Measurements from ENCODE around the gene WHRN.

The WHRN gene

DNA sequence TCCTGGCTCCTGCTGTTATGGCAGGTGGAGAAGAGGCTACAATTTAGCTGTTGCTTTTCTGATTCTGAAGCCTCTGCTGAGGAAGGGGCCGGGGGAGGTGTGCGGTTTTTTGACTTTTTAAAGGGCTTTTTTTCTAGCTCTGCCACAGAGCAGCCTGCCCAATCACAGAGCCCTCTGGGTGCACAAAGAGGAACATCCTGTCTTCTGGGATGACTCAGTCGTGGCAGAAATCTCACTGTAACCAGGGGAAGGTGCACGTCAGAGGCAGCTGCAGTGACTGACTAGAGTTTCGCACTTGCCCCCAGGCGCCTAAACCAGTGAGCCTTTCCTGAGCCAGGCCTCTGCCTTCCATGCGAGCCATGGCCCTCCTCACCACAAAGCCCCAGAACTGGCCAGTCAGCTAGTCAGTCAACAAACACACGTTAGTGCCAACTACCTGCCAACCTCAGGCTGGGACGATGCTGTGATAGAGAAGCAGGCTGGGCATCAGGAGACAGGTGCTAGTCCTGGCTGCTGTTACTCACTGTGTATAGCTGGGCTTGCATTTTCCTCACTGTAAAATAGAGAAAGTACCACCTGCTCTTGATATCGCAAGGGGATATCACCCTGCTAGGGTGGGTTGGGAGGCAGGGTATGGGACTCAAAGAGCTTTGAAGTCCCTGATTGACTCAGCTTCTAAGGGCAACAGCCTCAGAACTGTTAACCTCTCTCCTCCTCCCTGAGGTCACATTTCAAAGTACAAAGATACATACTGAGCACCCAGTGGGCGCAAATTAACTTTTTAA is 119.7 kb downstream of the WHRN start:
- WGBS, 2 experiments = 60 to 72% methylated on average over 10 to 11 of the region's 11 CpGs
- Histone ChIP-seq H3K27me3 (ENCODE audit: control insufficient read depth, insufficient read depth, low read length, poor library complexity, severe bottlenecking) (no peaks in the 10 kb centered on the region), H3K4me3 (ENCODE audit: insufficient read depth, low read depth, low read length) (no peak overlapping the region), H3K36me3 (ENCODE audit: control insufficient read depth, insufficient read depth, low read length) (no peaks in the 10 kb centered on the region), H3K4me1 (ENCODE audit: control insufficient read depth, insufficient read depth, low read length) (peaks cover 51% of the 10 kb centered on the region), H3K27ac (ENCODE audit: insufficient read depth, low read depth, low read length, poor library complexity, severe bottlenecking) (no peak overlapping the region), H3K9me3 (ENCODE audit: control insufficient read depth, low read length) (no peaks in the 10 kb centered on the region)

GRCh38 chr9:114384836-114385396 is 120.4 kb downstream of the WHRN start:
- Histone ChIP-seq H3K27ac (ENCODE audit: insufficient read depth, low read depth, low read length, poor library complexity, severe bottlenecking) (no peak overlapping the region), H3K4me3 (ENCODE audit: insufficient read depth, low read depth, low read length) (no peak overlapping the region), H3K9me3 (ENCODE audit: control insufficient read depth, low read length) (no peaks in the 10 kb centered on the region), H3K36me3 (ENCODE audit: control insufficient read depth, insufficient read depth, low read length) (no peaks in the 10 kb centered on the region), H3K27me3 (ENCODE audit: control insufficient read depth, insufficient read depth, low read length, poor library complexity, severe bottlenecking) (no peaks in the 10 kb centered on the region), H3K4me1 (ENCODE audit: control insufficient read depth, insufficient read depth, low read length) (peaks cover 45% of the 10 kb centered on the region)
- 83 to 86% methylated on average over 7 of the region's 7 CpGs for WGBS, 2 experiments

DNA sequence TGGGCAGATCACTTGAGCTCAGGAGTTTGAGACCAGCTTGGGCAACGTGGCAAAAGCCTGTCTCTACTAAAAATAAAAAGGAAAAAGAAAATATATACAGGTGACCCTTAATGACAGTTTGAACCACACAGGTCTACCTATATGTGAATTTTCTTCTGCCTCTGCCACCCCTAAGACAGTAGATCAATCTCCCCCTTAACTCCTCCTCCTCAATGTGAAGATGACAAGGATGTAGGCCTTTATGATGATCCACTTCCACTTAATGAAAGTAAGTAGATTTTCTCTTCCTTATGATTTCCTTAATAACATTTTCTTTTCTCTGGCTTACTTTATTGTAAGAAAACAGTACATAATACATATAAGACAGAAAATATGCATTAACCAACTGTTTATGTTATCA is 120.9 kb downstream of the WHRN start:
- H3K9me3 ChIP-seq (ENCODE audit: control insufficient read depth, low read length) = no peaks in the 10 kb centered on the region
- H3K27me3 ChIP-seq (ENCODE audit: control insufficient read depth, insufficient read depth, low read length, poor library complexity, severe bottlenecking) = no peaks in the 10 kb centered on the region
- H3K4me3 ChIP-seq (ENCODE audit: insufficient read depth, low read depth, low read length) = no peak overlapping the region
- peaks cover 43% of the 10 kb centered on the region for H3K4me1 ChIP-seq (ENCODE audit: control insufficient read depth, insufficient read depth, low read length)
- no peak overlapping the region for H3K27ac ChIP-seq (ENCODE audit: insufficient read depth, low read depth, low read length, poor library complexity, severe bottlenecking)
- 93 to 100% methylated on average over 1 of the region's 1 CpG for WGBS, 2 experiments
- no peaks in the 10 kb centered on the region for H3K36me3 ChIP-seq (ENCODE audit: control insufficient read depth, insufficient read depth, low read length)

GRCh38 chr9:114383521-114384231 is 121.6 kb downstream of the WHRN start:
- Histone ChIP-seq H3K9me3 (ENCODE audit: control insufficient read depth, low read length) (no peaks in the 10 kb centered on the region), H3K4me1 (ENCODE audit: control insufficient read depth, insufficient read depth, low read length) (peaks cover 43% of the 10 kb centered on the region), H3K27ac (ENCODE audit: insufficient read depth, low read depth, low read length, poor library complexity, severe bottlenecking) (peak overlapping the region; percentile 8), H3K4me3 (ENCODE audit: insufficient read depth, low read depth, low read length) (no peak overlapping the region), H3K27me3 (ENCODE audit: control insufficient read depth, insufficient read depth, low read length, poor library complexity, severe bottlenecking) (no peaks in the 10 kb centered on the region), H3K36me3 (ENCODE audit: control insufficient read depth, insufficient read depth, low read length) (no peaks in the 10 kb centered on the region)
- WGBS, 2 experiments = 68 to 76% methylated on average over 7 to 8 of the region's 8 CpGs

GRCh38 chr9:114382699-114383520 is 122.4 kb downstream of the WHRN start:
- Histone ChIP-seq H3K4me1 (ENCODE audit: control insufficient read depth, insufficient read depth, low read length) (peaks cover 38% of the 10 kb centered on the region), H3K27me3 (ENCODE audit: control insufficient read depth, insufficient read depth, low read length, poor library complexity, severe bottlenecking) (no peaks in the 10 kb centered on the region), H3K4me3 (ENCODE audit: insufficient read depth, low read depth, low read length) (no peak overlapping the region), H3K36me3 (ENCODE audit: control insufficient read depth, insufficient read depth, low read length) (peaks cover under 1% of the 10 kb centered on the region), H3K27ac (ENCODE audit: insufficient read depth, low read depth, low read length, poor library complexity, severe bottlenecking) (peak overlapping the region; percentile 8), H3K9me3 (ENCODE audit: control insufficient read depth, low read length) (no peaks in the 10 kb centered on the region)
- WGBS, 2 experiments = 44% methylated on average over 17 of the region's 17 CpGs

DNA sequence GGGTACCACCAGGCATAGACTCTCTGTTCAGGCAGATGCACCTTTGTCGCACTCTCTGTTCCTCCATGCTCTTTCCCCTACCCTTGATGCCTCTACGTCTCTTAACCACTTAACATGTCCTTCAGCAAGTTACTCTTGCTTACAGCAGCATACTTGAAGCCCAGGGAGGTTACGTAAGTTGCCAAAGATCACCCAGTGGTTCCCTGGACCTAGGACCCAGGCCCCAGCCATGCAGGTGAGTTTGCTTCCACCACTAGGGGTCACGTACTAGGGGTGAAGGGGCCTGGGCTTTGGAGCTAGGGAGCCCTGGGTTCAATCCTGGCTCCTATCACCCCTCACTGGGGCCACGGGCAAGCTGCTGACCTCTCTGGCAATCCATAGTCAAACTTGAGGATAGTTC is 126.4 kb downstream of the WHRN start:
- H3K27ac ChIP-seq (ENCODE audit: insufficient read depth, low read depth, low read length, poor library complexity, severe bottlenecking) = no peak overlapping the region
- H3K9me3 ChIP-seq (ENCODE audit: control insufficient read depth, low read length) = no peaks in the 10 kb centered on the region
- peaks cover 19% of the 10 kb centered on the region for H3K4me1 ChIP-seq (ENCODE audit: control insufficient read depth, insufficient read depth, low read length)
- H3K36me3 ChIP-seq (ENCODE audit: control insufficient read depth, insufficient read depth, low read length) = peaks cover 4% of the 10 kb centered on the region
- H3K27me3 ChIP-seq (ENCODE audit: control insufficient read depth, insufficient read depth, low read length, poor library complexity, severe bottlenecking) = no peaks in the 10 kb centered on the region
- WGBS, 2 experiments = 94 to 96% methylated on average over 5 of the region's 5 CpGs
- H3K4me3 ChIP-seq (ENCODE audit: insufficient read depth, low read depth, low read length) = no peak overlapping the region

GRCh38 chr9:114378016-114378415 is 127.3 kb downstream of the WHRN start:
- Histone ChIP-seq H3K4me1 (ENCODE audit: control insufficient read depth, insufficient read depth, low read length) (peaks cover 12% of the 10 kb centered on the region), H3K9me3 (ENCODE audit: control insufficient read depth, low read length) (no peaks in the 10 kb centered on the region), H3K27ac (ENCODE audit: insufficient read depth, low read depth, low read length, poor library complexity, severe bottlenecking) (no peak overlapping the region), H3K36me3 (ENCODE audit: control insufficient read depth, insufficient read depth, low read length) (peaks cover 4% of the 10 kb centered on the region), H3K27me3 (ENCODE audit: control insufficient read depth, insufficient read depth, low read length, poor library complexity, severe bottlenecking) (no peaks in the 10 kb centered on the region), H3K4me3 (ENCODE audit: insufficient read depth, low read depth, low read length) (no peak overlapping the region)
- WGBS, 2 experiments = 93 to 94% methylated on average over 8 of the region's 8 CpGs

- 90 to 91% methylated on average over 19 of the region's 19 CpGs for WGBS, 2 experiments
- Histone ChIP-seq H3K4me1 (ENCODE audit: control insufficient read depth, insufficient read depth, low read length) (peaks cover 7% of the 10 kb centered on the region), H3K9me3 (ENCODE audit: control insufficient read depth, low read length) (no peaks in the 10 kb centered on the region), H3K36me3 (ENCODE audit: control insufficient read depth, insufficient read depth, low read length) (peaks cover 4% of the 10 kb centered on the region), H3K4me3 (ENCODE audit: insufficient read depth, low read depth, low read length) (no peak overlapping the region), H3K27ac (ENCODE audit: insufficient read depth, low read depth, low read length, poor library complexity, severe bottlenecking) (no peak overlapping the region), H3K27me3 (ENCODE audit: control insufficient read depth, insufficient read depth, low read length, poor library complexity, severe bottlenecking) (no peaks in the 10 kb centered on the region)
Observed at GRCh38 chr9:114376586-114377445, 128.5 kb downstream of the WHRN start.

DNA sequence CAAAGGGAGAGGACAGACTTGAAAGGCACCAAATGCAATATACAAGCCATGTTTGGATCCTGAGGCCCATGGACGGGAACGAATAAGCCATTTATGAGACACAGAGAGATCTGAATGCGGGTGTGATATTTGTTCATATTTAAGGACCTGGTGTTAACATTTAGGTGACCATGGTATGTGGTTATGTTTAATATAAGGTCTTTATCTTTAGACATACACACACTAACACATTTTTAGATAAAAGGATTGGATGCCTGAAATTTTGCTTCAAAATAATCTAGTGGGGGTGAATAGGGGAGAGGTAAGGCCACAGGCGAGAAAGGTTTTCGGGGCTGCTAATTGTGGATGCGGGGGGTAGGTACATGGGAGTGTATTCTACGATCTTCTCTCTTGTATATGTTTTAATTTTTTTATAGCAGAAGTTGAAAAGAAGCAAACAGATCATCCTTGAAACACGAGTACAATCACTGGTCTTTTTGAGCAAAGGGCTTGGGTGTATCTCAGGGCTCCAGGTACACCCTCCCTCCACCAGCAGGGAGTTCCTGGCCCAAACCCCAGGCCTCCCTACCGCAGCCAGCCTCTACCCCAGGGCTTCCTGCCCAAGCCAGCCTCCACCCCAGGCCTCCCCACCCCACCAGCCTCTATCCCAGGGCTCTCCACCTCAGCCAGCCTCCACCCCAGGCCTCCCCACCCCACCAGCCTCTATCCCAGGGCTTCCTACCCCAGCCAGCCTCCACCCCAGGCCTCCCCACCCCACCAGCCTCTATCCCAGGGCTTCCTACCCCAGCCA is 129.7 kb downstream of the WHRN start:
- H3K4me3 ChIP-seq (ENCODE audit: insufficient read depth, low read depth, low read length) = no peak overlapping the region
- H3K27ac ChIP-seq (ENCODE audit: insufficient read depth, low read depth, low read length, poor library complexity, severe bottlenecking) = no peak overlapping the region
- no peaks in the 10 kb centered on the region for H3K27me3 ChIP-seq (ENCODE audit: control insufficient read depth, insufficient read depth, low read length, poor library complexity, severe bottlenecking)
- peaks cover 4% of the 10 kb centered on the region for H3K36me3 ChIP-seq (ENCODE audit: control insufficient read depth, insufficient read depth, low read length)
- 86 to 91% methylated on average over 9 of the region's 9 CpGs for WGBS, 2 experiments
- no peaks in the 10 kb centered on the region for H3K9me3 ChIP-seq (ENCODE audit: control insufficient read depth, low read length)
- peaks cover 14% of the 10 kb centered on the region for H3K4me1 ChIP-seq (ENCODE audit: control insufficient read depth, insufficient read depth, low read length)

Measured in ectodermal cell (in vitro differentiated cells).